HL-60 (cell line): ENCODE results near the gene LAMA3.

ENCODE experiments used
- CTCF ChIP-seq: IDR thresholded peaks from one replicate; pipeline ENCODE4 v1.5.1; 2011; ENCODE audit warnings: low read length, control low read depth, inconsistent platforms; ENCODE audit not compliant: insufficient read depth
- SPI1 ChIP-seq: IDR thresholded peaks from 2 replicates; pipeline ENCODE4 v1.6.1; 2012; ENCODE audit warnings: low read depth, mild to moderate bottlenecking, borderline replicate concordance

- TF ChIP-seq CTCF (no peak), SPI1 (no peak)
These were observed 26.7 kb upstream of the LAMA3 start, which contains the start of gene ANKRD29 for GRCh38 chr18:23662309-23663263.
